ENCODE measurements around the gene MSGN1.
A peak's percentile ranks its signal among the peaks of the same experiment; 100 is the strongest.

Gene MSGN1

GRCh38 chr2:17816396-17817245 is at the start of gene MSGN1:
MSGN1 (plus strand) TSS chr2:17816460; CDS start chr2:17816519, 59 bp downstream.
- DNase-seq (ENCODE audit: low spot score), result no peak

- no peak for DNase-seq (ENCODE audit: low spot score)
These were observed 47.4 kb upstream of the MSGN1 start for GRCh38 chr2:17768894-17769293.

- DNase-seq (ENCODE audit: low spot score), result no peak
These were observed 44.3 kb upstream of the MSGN1 start for GRCh38 chr2:17771956-17772355.

- DNase-seq (ENCODE audit: low spot score), result no peak
These were observed 43.7 kb upstream of the MSGN1 start for GRCh38 chr2:17772532-17772931.

GRCh38 chr2:17780546-17780945 is 35.7 kb upstream of the MSGN1 start:
- DNase-seq (ENCODE audit: low spot score), result no peak

GRCh38 chr2:17781482-17781881 is 34.8 kb upstream of the MSGN1 start:
- DNase-seq (ENCODE audit: low spot score), result no peak

GRCh38 chr2:17786727-17787126 is 29.5 kb upstream of the MSGN1 start:
- DNase-seq (ENCODE audit: low spot score), result no peak

GRCh38 chr2:17788773-17789172 is 27.5 kb upstream of the MSGN1 start:
- DNase-seq (ENCODE audit: low spot score), result no peak

- DNase-seq (ENCODE audit: low spot score), result no peak
These were observed 25.7 kb upstream of the MSGN1 start for GRCh38 chr2:17790536-17790935.

GRCh38 chr2:17791121-17791816 is 25.0 kb upstream of the MSGN1 start:
- peak; percentile 22 for DNase-seq (ENCODE audit: low spot score)

GRCh38 chr2:17791817-17792130 is 24.5 kb upstream of the MSGN1 start:
- DNase-seq (ENCODE audit: low spot score), result no peak

- no peak for DNase-seq (ENCODE audit: low spot score)
These were observed 23.7 kb upstream of the MSGN1 start for GRCh38 chr2:17792515-17792914.

- no peak for DNase-seq (ENCODE audit: low spot score)
These were observed 23.0 kb upstream of the MSGN1 start for GRCh38 chr2:17793296-17793695.

GRCh38 chr2:17793803-17794354 is 22.4 kb upstream of the MSGN1 start:
- no peak for DNase-seq (ENCODE audit: low spot score)

GRCh38 chr2:17795309-17795708 is 21.0 kb upstream of the MSGN1 start:
- DNase-seq (ENCODE audit: low spot score), result no peak

GRCh38 chr2:17798338-17798737 is 17.9 kb upstream of the MSGN1 start:
- DNase-seq (ENCODE audit: low spot score), result no peak

GRCh38 chr2:17799301-17800120 is 16.7 kb upstream of the MSGN1 start:
- DNase-seq (ENCODE audit: low spot score), result no peak

GRCh38 chr2:17800219-17800618 is 16.0 kb upstream of the MSGN1 start:
- DNase-seq (ENCODE audit: low spot score), result no peak

GRCh38 chr2:17800693-17801458 is 15.4 kb upstream of the MSGN1 start:
- DNase-seq (ENCODE audit: low spot score), result no peak

- no peak for DNase-seq (ENCODE audit: low spot score)
These were observed 12.8 kb upstream of the MSGN1 start for GRCh38 chr2:17803497-17803896.

GRCh38 chr2:17804358-17804757 is 11.9 kb upstream of the MSGN1 start:
- DNase-seq (ENCODE audit: low spot score), result no peak

GRCh38 chr2:17805166-17805565 is 11.1 kb upstream of the MSGN1 start:
- no peak for DNase-seq (ENCODE audit: low spot score)
